ENCODE measurements around the gene POFUT1.

DNA sequence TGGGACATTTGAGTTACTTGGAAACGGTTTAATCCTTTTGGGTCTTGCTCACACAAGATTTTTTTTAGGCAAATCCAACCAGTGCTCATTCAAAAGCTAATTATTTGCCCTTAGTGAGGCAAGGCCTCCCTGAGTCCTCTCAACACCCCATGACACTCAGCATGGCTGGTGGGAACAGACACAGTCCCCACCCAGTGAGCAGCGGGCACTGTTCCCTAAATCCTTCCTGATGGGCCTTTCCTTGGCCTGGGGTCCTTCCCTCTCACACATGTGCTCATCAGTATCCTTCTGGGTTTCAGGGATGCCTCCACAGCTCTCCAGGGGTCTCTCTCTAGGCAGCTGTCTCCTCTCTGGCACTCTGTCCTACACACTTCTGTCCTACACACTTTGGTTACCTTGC, 28.2 kb upstream of the POFUT1 start:
- TF ChIP-seq POLR2A (IDR thresholded peaks at IDR 0.05) = no peak
- TF ChIP-seq, protein P1, sequence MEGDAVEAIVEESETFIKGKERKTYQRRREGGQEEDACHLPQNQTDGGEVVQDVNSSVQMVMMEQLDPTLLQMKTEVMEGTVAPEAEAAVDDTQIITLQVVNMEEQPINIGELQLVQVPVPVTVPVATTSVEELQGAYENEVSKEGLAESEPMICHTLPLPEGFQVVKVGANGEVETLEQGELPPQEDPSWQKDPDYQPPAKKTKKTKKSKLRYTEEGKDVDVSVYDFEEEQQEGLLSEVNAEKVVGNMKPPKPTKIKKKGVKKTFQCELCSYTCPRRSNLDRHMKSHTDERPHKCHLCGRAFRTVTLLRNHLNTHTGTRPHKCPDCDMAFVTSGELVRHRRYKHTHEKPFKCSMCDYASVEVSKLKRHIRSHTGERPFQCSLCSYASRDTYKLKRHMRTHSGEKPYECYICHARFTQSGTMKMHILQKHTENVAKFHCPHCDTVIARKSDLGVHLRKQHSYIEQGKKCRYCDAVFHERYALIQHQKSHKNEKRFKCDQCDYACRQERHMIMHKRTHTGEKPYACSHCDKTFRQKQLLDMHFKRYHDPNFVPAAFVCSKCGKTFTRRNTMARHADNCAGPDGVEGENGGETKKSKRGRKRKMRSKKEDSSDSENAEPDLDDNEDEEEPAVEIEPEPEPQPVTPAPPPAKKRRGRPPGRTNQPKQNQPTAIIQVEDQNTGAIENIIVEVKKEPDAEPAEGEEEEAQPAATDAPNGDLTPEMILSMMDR (IDR thresholded peaks at IDR 0.05) = no peak

All from esophagus squamous epithelium (tissue), 4 donors.